HCT116 (cell line): ENCODE results near the gene UBR2. TPM values are rescaled to one million over a fixed set of nuclear protein-coding genes. Genes with fewer than 3 reads are reported as not detected.

Experiments used
- ATAC-seq: fragments of 200-7000 bp; cut with Tn5 transposase; 2 replicates; pipeline ENCODE4 v1.9.1; 2020; ENCODE audit warnings: mild to moderate bottlenecking, moderate library complexity
- BruUV-seq: library from RNA; stranded (reverse); fragments of 400-500 nt; replicated peaks from 2 replicates; lab custom pipeline; 2021; lab: Mats Ljungman, UMichigan
- CTCF ChIA-PET: fragments of 300-600 bp; sonication (Branson Sonifier 250); formaldehyde crosslinking; loops from one replicate; lab custom pipeline; 2021; ENCODE audit warnings: antibody characterized with exemption; lab: Charles Lee
- POLR2A ChIA-PET: fragments of 300-600, 350-600 bp; sonication (Branson Sonifier 250); formaldehyde crosslinking; loops from one replicate; lab custom pipeline; 2021; ENCODE audit warnings: antibody characterized with exemption; lab: Charles Lee
- RAD21 ChIA-PET, 2 experiments: fragments of 300-600 bp; sonication (Branson Sonifier 250); formaldehyde crosslinking; loops; one replicate each; lab custom pipeline; 2023; ENCODE audit warnings: low total read pairs in 2 of 2; ENCODE audit not compliant: uncharacterized antibody in 2 of 2, unreplicated experiment in 2 of 2, low non-redundant PET in 1 of 2; lab: Charles Lee
- DNase-seq: peaks from one replicate; pipeline ENCODE4 v3.0.0-alpha.2; 2010; ENCODE audit warnings: low read depth, low spot score
- H2AFZ ChIP-seq: fragments of 200-600 bp; shearing (Covaris generic), sonication (generic); 2 replicates; pipeline ENCODE4 v1.6.1; 2017; ENCODE audit warnings: low read depth, mixed run types, mixed read lengths, antibody characterized with exemption, low read length; ENCODE audit not compliant: poor library complexity, severe bottlenecking
- H3K27ac ChIP-seq: 2 replicates; pipeline ENCODE4 v1.5.1; 2012; ENCODE audit warnings: low read depth, low read length
- H3K27me3 ChIP-seq: fragments of 200-600 bp; sonication (generic); 2 replicates; pipeline ENCODE4 v1.6.1; 2016; ENCODE audit warnings: mixed run types, low read length, mixed read lengths; ENCODE audit not compliant: insufficient read depth
- H3K36me3 ChIP-seq, 2 experiments: fragments of 200-500 bp in 1 of 2; fragments of 200-600 bp in 1 of 2; sonication (Bioruptor generic) in 1 of 2; sonication (generic) in 1 of 2; 2 replicates each; pipeline versions ENCODE4 v1.5.1 to v1.6.1; 2014 to 2016; ENCODE audit warnings: low read length in 2 of 2, inconsistent platforms in 1 of 2, mixed read lengths in 1 of 2, mixed run types in 1 of 2; ENCODE audit not compliant: insufficient read depth in 2 of 2, control insufficient read depth in 1 of 2
- H3K4me1 ChIP-seq, 2 experiments: fragments of 200-600 bp in 1 of 2; sonication (generic) in 1 of 2; 2 replicates each; pipeline versions ENCODE4 v1.5.1 to v1.6.1; 2012 to 2017; ENCODE audit warnings: low read length in 2 of 2, inconsistent platforms in 1 of 2, mild to moderate bottlenecking in 1 of 2, mixed read lengths in 1 of 2, mixed run types in 1 of 2, moderate library complexity in 1 of 2; ENCODE audit not compliant: insufficient read depth in 2 of 2, control insufficient read depth in 1 of 2
- H3K4me2 ChIP-seq: fragments of 200-600 bp; sonication (generic); 2 replicates; pipeline ENCODE4 v1.6.1; 2017; ENCODE audit warnings: mixed run types, low read length, mixed read lengths
- H3K4me3 ChIP-seq, 2 experiments: fragments of 200-600 bp in 1 of 2; sonication (generic) in 1 of 2; replicated peaks in 1 of 2; 2 replicates each; pipeline ENCODE4 v1.5.1; 2011 to 2016; ENCODE audit warnings: low read length in 2 of 2, control low read depth in 1 of 2, low read depth in 1 of 2, mild to moderate bottlenecking in 1 of 2, mixed read lengths in 1 of 2, mixed run types in 1 of 2
- H3K79me2 ChIP-seq: fragments of 200-600 bp; sonication (generic); 2 replicates; pipeline ENCODE4 v1.6.1; 2017; ENCODE audit warnings: mild to moderate bottlenecking, mixed run types, low read length, moderate library complexity, mixed read lengths; ENCODE audit not compliant: insufficient read depth
- H3K9ac ChIP-seq: fragments of 200-600 bp; sonication (generic); 2 replicates; pipeline ENCODE4 v1.6.1; 2016; ENCODE audit warnings: low read length, mixed read lengths
- H3K9me2 ChIP-seq: fragments of 200-600 bp; sonication (generic), shearing (Covaris generic); 2 replicates; pipeline ENCODE4 v1.6.1; 2017; ENCODE audit warnings: mixed run types, mild to moderate bottlenecking, moderate library complexity; ENCODE audit not compliant: insufficient read depth
- H3K9me3 ChIP-seq, 2 experiments: fragments of 200-500 bp in 1 of 2; fragments of 200-600 bp in 1 of 2; sonication (Bioruptor generic) in 1 of 2; sonication (generic) in 1 of 2; 2 replicates each; pipeline ENCODE4 v1.6.1; 2014 to 2017; ENCODE audit warnings: low read length in 2 of 2, mixed read lengths in 2 of 2, inconsistent platforms in 1 of 2, low read depth in 1 of 2, mild to moderate bottlenecking in 1 of 2, mixed run types in 1 of 2, moderate library complexity in 1 of 2; ENCODE audit not compliant: control insufficient read depth in 1 of 2, insufficient read depth in 1 of 2
- H4K20me1 ChIP-seq: fragments of 200-600 bp; sonication (generic), shearing (Covaris generic); 2 replicates; pipeline ENCODE4 v1.6.1; 2017; ENCODE audit warnings: mixed run types, mild to moderate bottlenecking, moderate library complexity; ENCODE audit not compliant: insufficient read depth
- JUND ChIP-seq: IDR thresholded peaks from 2 replicates; pipeline ENCODE4 v1.6.1; 2012
- POLR2A ChIP-seq: IDR thresholded peaks from 2 replicates; pipeline ENCODE4 v1.7.0; 2011; ENCODE audit warnings: borderline replicate concordance; ENCODE audit not compliant: insufficient read depth, insufficient read length; ENCODE audit errors: extremely low read depth
- REST ChIP-seq: IDR thresholded peaks from 2 replicates; pipeline ENCODE4 v1.6.1; 2012; ENCODE audit warnings: low read depth
- TCF7L2 ChIP-seq: IDR thresholded peaks from 2 replicates; pipeline ENCODE4 v1.7.0; 2011; ENCODE audit warnings: borderline replicate concordance, inconsistent platforms; ENCODE audit not compliant: insufficient read depth, insufficient read length; ENCODE audit errors: extremely low read depth
- intact Hi-C: fragments of 100-400 bp; cut with micrococcal nuclease; formaldehyde crosslinking; loops from 2 replicates; pipeline ENCODE4 v1.10.0; 2022
- total RNA-seq: library from RNA; stranded (reverse); gene quantifications from one replicate; pipeline ENCODE4 v1.2.1, GENCODE V29; 2021; ENCODE audit not compliant: unreplicated experiment
- TF ChIP-seq, protein P1 (sequence below), 3 experiments: fragments of 200-600 bp in 1 of 3; sonication (generic) in 1 of 3; IDR thresholded peaks in 2 of 3; conservative IDR thresholded peaks in 1 of 3; 2 replicates each; pipeline ENCODE4 v1.5.1; 2012 to 2017; ENCODE audit warnings: low read depth in 2 of 3, low read length in 2 of 3, antibody characterized with exemption in 1 of 3, borderline replicate concordance in 1 of 3, control low read depth in 1 of 3, mild to moderate bottlenecking in 1 of 3, mixed read lengths in 1 of 3, mixed run types in 1 of 3, moderate library complexity in 1 of 3; ENCODE audit not compliant: insufficient read depth in 1 of 3

Gene UBR2
- total RNA-seq, 1 experiment from 2014 or later: 20.5 TPM

DNA sequence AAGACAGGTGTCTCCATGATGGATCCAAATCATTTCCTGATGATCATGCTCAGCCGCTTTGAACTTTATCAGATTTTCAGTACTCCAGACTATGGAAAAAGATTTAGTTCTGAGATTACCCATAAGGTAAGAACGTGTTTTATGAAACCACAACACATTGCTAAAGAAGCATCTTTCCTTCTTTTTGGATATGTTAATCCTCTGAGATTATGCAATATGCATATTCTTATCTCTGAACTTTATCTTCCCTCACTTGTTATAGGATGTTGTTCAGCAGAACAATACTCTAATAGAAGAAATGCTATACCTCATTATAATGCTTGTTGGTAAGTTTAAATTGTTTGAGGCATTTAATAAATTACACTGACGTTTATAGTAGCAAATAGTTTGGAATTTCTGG is 80.4 kb downstream of the UBR2 start:
- ChIA-PET POLR2A (no interaction called here), CTCF (no interaction called here)
- BruUV-seq: no TSS peak

More for the DNA sequence above, 80.4 kb downstream of the UBR2 start:
- Histone ChIP-seq H3K4me2 (no peak overlapping the region), H3K27ac (no peak overlapping the region), H3K9me2 (no peaks in the 10 kb centered on the region), H3K36me3 (peaks cover 7 to 32% of the 10 kb centered on the region in 2 experiments; a peak in 3 of 4 replicates), H3K4me1 (no peaks in the 10 kb centered on the region), H4K20me1 (no peaks in the 10 kb centered on the region), H3K9ac (no peak overlapping the region), H3K79me2 (no peaks in the 10 kb centered on the region), H2AFZ (no peak overlapping the region), H3K27me3 (no peaks in the 10 kb centered on the region), H3K9me3 (no peaks in the 10 kb centered on the region), H3K4me3 (no peak overlapping the region)
- TF ChIP-seq TCF7L2 (no peak), POLR2A (no peak), JUND (no peak), REST (no peak)
- TF ChIP-seq, protein P1, sequence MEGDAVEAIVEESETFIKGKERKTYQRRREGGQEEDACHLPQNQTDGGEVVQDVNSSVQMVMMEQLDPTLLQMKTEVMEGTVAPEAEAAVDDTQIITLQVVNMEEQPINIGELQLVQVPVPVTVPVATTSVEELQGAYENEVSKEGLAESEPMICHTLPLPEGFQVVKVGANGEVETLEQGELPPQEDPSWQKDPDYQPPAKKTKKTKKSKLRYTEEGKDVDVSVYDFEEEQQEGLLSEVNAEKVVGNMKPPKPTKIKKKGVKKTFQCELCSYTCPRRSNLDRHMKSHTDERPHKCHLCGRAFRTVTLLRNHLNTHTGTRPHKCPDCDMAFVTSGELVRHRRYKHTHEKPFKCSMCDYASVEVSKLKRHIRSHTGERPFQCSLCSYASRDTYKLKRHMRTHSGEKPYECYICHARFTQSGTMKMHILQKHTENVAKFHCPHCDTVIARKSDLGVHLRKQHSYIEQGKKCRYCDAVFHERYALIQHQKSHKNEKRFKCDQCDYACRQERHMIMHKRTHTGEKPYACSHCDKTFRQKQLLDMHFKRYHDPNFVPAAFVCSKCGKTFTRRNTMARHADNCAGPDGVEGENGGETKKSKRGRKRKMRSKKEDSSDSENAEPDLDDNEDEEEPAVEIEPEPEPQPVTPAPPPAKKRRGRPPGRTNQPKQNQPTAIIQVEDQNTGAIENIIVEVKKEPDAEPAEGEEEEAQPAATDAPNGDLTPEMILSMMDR (IDR thresholded peaks at IDR 0.05 in 2 of 3, conservative IDR thresholded peaks at IDR 0.05 in 1 of 3; ENCODE audit: borderline replicate concordance in 1 of 3, insufficient read depth in 1 of 3, low read depth in 2 of 3, low read length in 2 of 3): no peak
- ATAC-seq: no peak
- DNase-seq: no peak
- RAD21 ChIA-PET: no interaction called here
- intact Hi-C loops: no loop called here
